GM12874 (cell line): ENCODE measurements around the gene SNX32.

Source experiments
- CTCF ChIP-seq: IDR thresholded peaks from 2 replicates; pipeline ENCODE4 v1.5.1; 2011; ENCODE audit warnings: low read depth, mild to moderate bottlenecking, control low read depth, low read length, moderate library complexity; ENCODE audit not compliant: insufficient read depth

The SNX32 gene

DNA sequence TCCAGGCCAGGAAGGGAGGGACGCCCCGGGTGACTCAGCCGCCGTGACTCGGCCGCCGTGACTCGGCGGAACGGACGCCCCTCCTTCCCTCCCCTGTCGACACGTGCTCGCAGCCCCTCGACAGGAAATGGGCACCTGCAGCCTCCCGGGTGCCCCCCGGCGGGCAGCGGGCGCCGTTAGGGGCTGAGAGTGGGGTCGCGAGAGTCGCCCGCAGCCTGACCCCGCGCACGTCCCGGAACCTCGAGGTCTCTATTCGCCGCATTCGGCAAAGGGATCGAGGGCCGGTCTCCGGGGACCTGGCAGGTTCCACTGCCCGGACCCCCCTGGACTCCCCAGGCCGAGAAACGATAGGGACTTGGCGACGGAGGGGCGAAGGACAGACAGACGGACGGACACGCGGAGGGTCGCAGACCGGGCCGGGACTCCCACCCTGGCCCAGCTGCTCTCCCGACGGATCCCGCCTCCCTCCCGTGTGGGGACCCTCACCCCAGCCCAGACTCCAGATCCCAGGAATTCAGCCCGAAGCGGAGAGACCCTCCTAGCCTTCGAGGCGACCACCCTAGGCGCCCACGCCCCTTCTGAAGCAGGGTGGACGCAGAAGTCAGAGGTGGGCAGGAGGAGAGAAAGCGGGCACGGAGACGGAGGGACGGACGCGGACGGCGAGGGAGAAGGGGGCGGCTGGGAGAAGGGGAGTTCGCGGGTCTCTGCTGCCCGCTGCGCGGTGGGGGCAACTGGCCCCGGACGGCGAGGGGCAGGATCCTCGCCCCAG is 65.8 kb downstream of the SNX32 start:
- no peak; the same call in 1 of the 2 replicates for TF ChIP-seq CTCF

- TF ChIP-seq CTCF, result no peak
Observed at GRCh38 chr11:65900125-65900898, 66.5 kb downstream of the SNX32 start, which contains the start of gene FOSL1. Gene FOSL1 (minus strand): TSS chr11:65900388. CDS start chr11:65900339, 49 bp downstream.

- no peak for TF ChIP-seq CTCF
Observed at GRCh38 chr11:65900899-65901180, 67.1 kb downstream of the SNX32 start.

DNA sequence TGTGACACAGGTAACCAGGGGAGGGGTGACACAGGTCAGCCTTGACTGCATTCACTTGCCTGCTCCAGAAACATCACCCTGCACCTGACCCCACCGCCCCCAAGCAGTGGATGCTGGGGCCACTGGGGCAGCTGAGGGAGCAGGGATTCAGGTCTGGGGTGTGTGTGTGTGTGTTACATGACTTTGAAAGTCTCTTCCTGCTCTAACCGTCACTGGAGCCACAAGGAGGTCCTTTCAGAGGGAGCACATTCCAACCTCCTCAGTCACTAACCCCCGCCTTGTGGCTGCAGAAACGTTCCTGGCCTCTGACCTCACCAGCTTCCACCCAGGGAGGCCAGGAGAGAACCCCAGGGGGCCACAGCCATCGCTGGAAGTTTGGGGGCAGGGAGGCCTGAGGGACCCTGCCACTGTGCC is 69.3 kb downstream of the SNX32 start:
- no peak for TF ChIP-seq CTCF
